HepG2 (cell line): ENCODE measurements around the gene NKX6-2. TPM values are rescaled to one million over a fixed set of nuclear protein-coding genes. Genes with fewer than 3 reads are reported as not detected.

Source experiments
- ATAC-seq: fragments of 200-7000 bp; cut with Tn5 transposase; 3 replicates; pipeline ENCODE4 v1.9.1; 2020; ENCODE audit warnings: mild to moderate bottlenecking, moderate library complexity
- BruUV-seq: library from RNA; stranded (reverse); fragments of 400-500 nt; replicated peaks from 2 replicates; lab custom pipeline; 2021; lab: Mats Ljungman, UMichigan
- CTCF ChIA-PET: fragments of 300-600 bp; formaldehyde crosslinking; extraction: SDS; loops from one replicate; lab custom pipeline; 2021; ENCODE audit warnings: low total read pairs, inconsistent platforms, low intra/inter-chr PET ratio; lab: Yijun Ruan, JAX
- POLR2A ChIA-PET: fragments of 350-600 bp; sonication (Branson Sonifier 250); formaldehyde crosslinking; loops from one replicate; lab custom pipeline; 2020; ENCODE audit warnings: antibody characterized with exemption, inconsistent platforms; lab: Yijun Ruan, JAX
- DNase-seq: peaks from one replicate; pipeline ENCODE4 v3.0.0-alpha.2; 2015; ENCODE audit warnings: low spot score
- FAIRE-seq: peaks from 3 replicates; lab custom pipeline; 2011; peaks lifted over from hg19 to GRCh38; lab: Jason Lieb, UNC
- H2AFZ ChIP-seq: one replicate; pipeline ENCODE4 v1.6.1; 2011; ENCODE audit warnings: low read length, inconsistent platforms
- H3K27ac ChIP-seq: fragments of 300-600 bp; 3 replicates; pipeline ENCODE4 v1.8.0; 2011; ENCODE audit warnings: mixed run types, mild to moderate bottlenecking, mixed read lengths, low read length, inconsistent platforms; ENCODE audit not compliant: insufficient read depth; ENCODE audit errors: extremely low read length
- H3K27me3 ChIP-seq, 2 experiments: fragments of 200-600 bp in 1 of 2; 2 replicates in 1 of 2; 3 replicates in 1 of 2; pipeline versions ENCODE4 v1.6.0 to v1.8.0; 2011; ENCODE audit warnings: low read length in 2 of 2, mild to moderate bottlenecking in 2 of 2, moderate library complexity in 2 of 2, inconsistent platforms in 1 of 2; ENCODE audit not compliant: insufficient read depth in 2 of 2, control insufficient read depth in 1 of 2
- H3K36me3 ChIP-seq, 2 experiments: fragments of 200-600 bp in 1 of 2; replicated peaks in 1 of 2; 2 replicates in 1 of 2; 3 replicates in 1 of 2; pipeline versions ENCODE4 v1.5.1 to v1.8.0; 2011; ENCODE audit warnings: low read length in 2 of 2, inconsistent platforms in 1 of 2; ENCODE audit not compliant: insufficient read depth in 2 of 2, control insufficient read depth in 1 of 2
- H3K4me1 ChIP-seq: 2 replicates; pipeline ENCODE4 v1.5.1; 2012; ENCODE audit warnings: low read length, inconsistent platforms; ENCODE audit not compliant: insufficient read depth
- H3K4me2 ChIP-seq: 2 replicates; pipeline ENCODE4 v1.6.0; 2011; ENCODE audit warnings: low read depth, low read length, inconsistent platforms
- H3K4me3 ChIP-seq, 3 experiments: fragments of 200-600 bp in 1 of 3; sonication (generic), shearing (Covaris generic) in 1 of 3; replicated peaks in 1 of 3; 2 replicates each; pipeline ENCODE4 v1.5.1; 2011 to 2016; ENCODE audit warnings: low read length in 3 of 3, inconsistent platforms in 2 of 3, low read depth in 2 of 3, mild to moderate bottlenecking in 2 of 3, control low read depth in 1 of 3, mixed read lengths in 1 of 3; ENCODE audit not compliant: insufficient read depth in 1 of 3
- H3K79me2 ChIP-seq: one replicate; pipeline ENCODE4 v1.6.1; 2011; ENCODE audit warnings: low read length, inconsistent platforms; ENCODE audit not compliant: insufficient read depth
- H3K9ac ChIP-seq: 2 replicates; pipeline ENCODE4 v1.6.0; 2011; ENCODE audit warnings: mild to moderate bottlenecking, low read depth, low read length, inconsistent platforms; ENCODE audit not compliant: insufficient read depth
- H3K9me3 ChIP-seq: 2 replicates; pipeline ENCODE4 v1.5.1; 2012; ENCODE audit warnings: mild to moderate bottlenecking, low read length
- H4K20me1 ChIP-seq: 2 replicates; pipeline ENCODE4 v1.6.0; 2011; ENCODE audit warnings: inconsistent platforms, mild to moderate bottlenecking, low read length, moderate library complexity; ENCODE audit not compliant: insufficient read depth
- ASH2L ChIP-seq: fragments of 300-600, 200-600 bp; sonication (generic); IDR thresholded peaks from 2 replicates; pipeline ENCODE4 v1.7.0; 2017; ENCODE audit warnings: low read depth, mild to moderate bottlenecking, moderate library complexity, mixed read lengths, low read length; ENCODE audit not compliant: insufficient read length
- DPF2 ChIP-seq: sonication (generic); formaldehyde crosslinking; IDR thresholded peaks from 2 replicates; pipeline ENCODE4 v1.4.0; 2020; ENCODE audit warnings: mild to moderate bottlenecking, low read depth, missing genetic modification reagents, borderline replicate concordance
- FOSL1 ChIP-seq: sonication (generic); formaldehyde crosslinking; IDR thresholded peaks from 2 replicates; pipeline ENCODE4 v1.9.0; 2021; ENCODE audit warnings: missing genetic modification reagents, borderline replicate concordance
- GATAD1 ChIP-seq: IDR thresholded peaks from 2 replicates; pipeline ENCODE4 v1.6.1; 2016; ENCODE audit warnings: missing genetic modification reagents, missing compliant biosample characterization
- MLXIP ChIP-seq: sonication (generic); formaldehyde crosslinking; IDR thresholded peaks from 2 replicates; pipeline ENCODE4 v1.9.0; 2021; ENCODE audit warnings: missing genetic modification reagents, borderline replicate concordance
- RNF219 ChIP-seq: sonication (generic); formaldehyde crosslinking; IDR thresholded peaks from 2 replicates; pipeline ENCODE4 v1.5.0; 2020; ENCODE audit warnings: mild to moderate bottlenecking, missing genetic modification reagents
- SRF ChIP-seq: IDR thresholded peaks from 2 replicates; pipeline ENCODE4 v1.6.1; 2011; ENCODE audit warnings: mild to moderate bottlenecking, low read depth, low read length, moderate library complexity
- ZBED4 ChIP-seq: sonication (generic); formaldehyde crosslinking; IDR thresholded peaks from 2 replicates; pipeline ENCODE4 v1.4.0; 2020; ENCODE audit warnings: missing genetic modification reagents, borderline replicate concordance
- ZNF33A ChIP-seq: sonication (generic); formaldehyde crosslinking; IDR thresholded peaks from 2 replicates; pipeline ENCODE4 v1.5.1; 2020; ENCODE audit warnings: missing genetic modification reagents, mild to moderate bottlenecking, moderate library complexity, borderline replicate concordance
- ZNF556 ChIP-seq: sonication (generic); formaldehyde crosslinking; IDR thresholded peaks from 2 replicates; pipeline ENCODE4 v1.4.0; 2020; ENCODE audit warnings: mild to moderate bottlenecking, missing genetic modification reagents, borderline replicate concordance
- ZNF678 ChIP-seq: sonication (generic); formaldehyde crosslinking; IDR thresholded peaks from 2 replicates; pipeline ENCODE4 v1.4.0; 2020; ENCODE audit warnings: mild to moderate bottlenecking, missing genetic modification reagents
- WGBS: methylation state at CpG from one replicate; pipeline ENCODE4 v1.1.6; 2017; ENCODE audit warnings: low lambda C conversion rate; 5-methylcytosine and 5-hydroxymethylcytosine counted together
- in situ Hi-C: cut with HindIII; loops from 2 replicates; pipeline ENCODE4 v1.10.0; 2017; ENCODE audit warnings: low pct_unique_long_range_greater_than_20kb; ENCODE audit not compliant: extremely low pct_ligation_motif_present
- intact Hi-C: fragments of 100-400 bp; cut with micrococcal nuclease; formaldehyde crosslinking; loops from one replicate; pipeline ENCODE4 v1.10.0; 2022; ENCODE audit not compliant: unreplicated experiment
- polyA plus RNA-seq, 8 experiments: library from polyadenylated mRNA; depleted of rRNA in 3 of 8; stranded (reverse) in 7 of 8; unstranded in 1 of 8; fragments of >200 nt; fragmentation: Illumina TruSeq in 4 of 8; extraction: Trizol in 4 of 8; gene quantifications; 2 replicates each; pipeline versions ENCODE4 v1.2.1 to v1.2.3, GENCODE V29; 2011 to 2016; ENCODE audit warnings: low read depth in 4 of 8, missing spikeins in 1 of 8, mixed read lengths in 1 of 8; ENCODE audit not compliant: insufficient read depth in 1 of 8
- total RNA-seq, 5 experiments: library from RNA; depleted of rRNA; stranded (reverse); fragments of >200 nt; fragmentation: Illumina TruSeq; extraction: Trizol; gene quantifications; 2 replicates each; pipeline ENCODE4 v1.2.3, GENCODE V29; 2016; ENCODE audit warnings: low read depth in 1 of 5

Gene NKX6-2
- total and polyA plus RNA-seq, 2 of the 13 experiments (the other 11 are each of a cell fraction or from before 2014, with no cell fraction given) = not detected

GRCh38 chr10:132798403-132798802, 12.5 kb upstream of the NKX6-2 start:
- in situ Hi-C loops = no loop called here
- intact Hi-C loops = no loop called here
- peaks cover 7 to 43% of the 10 kb centered on the region in 2 experiments for H3K27me3 ChIP-seq
- no peak for TF ChIP-seq ZNF33A (CRISPR knock-in tag)
- TF ChIP-seq DPF2 (CRISPR knock-in tag) = no peak
- TF ChIP-seq GATAD1 (CRISPR knock-in tag) = no peak
- TF ChIP-seq FOSL1 (CRISPR knock-in tag) = no peak
- TF ChIP-seq RNF219 (CRISPR knock-in tag) = no peak
- no peak for TF ChIP-seq ZBED4 (CRISPR knock-in tag)
- no peak for TF ChIP-seq MLXIP (CRISPR knock-in tag)
- no peak for TF ChIP-seq ASH2L
- no peak for TF ChIP-seq SRF
- no peak for TF ChIP-seq ZNF556 (CRISPR knock-in tag)
- no peak for TF ChIP-seq ZNF678
- TF ChIP-seq, all 625 proteins: peak for 0
- Histone ChIP-seq H3K27ac (no peak overlapping the region), H3K79me2 (no peaks in the 10 kb centered on the region), H4K20me1 (no peaks in the 10 kb centered on the region), H2AFZ (no peak overlapping the region), H3K4me3 (no peak overlapping the region), H3K4me1 (no peaks in the 10 kb centered on the region), H3K9ac (no peak overlapping the region), H3K9me3 (no peaks in the 10 kb centered on the region), H3K36me3 (no peaks in the 10 kb centered on the region), H3K4me2 (no peak overlapping the region)
- POLR2A ChIA-PET = no interaction called here
- CTCF ChIA-PET = no interaction called here
- ATAC-seq (no peak), DNase-seq (no peak), FAIRE-seq (no peak)
- no CpG with 5 or more reads among the region's 21 CpGs for WGBS
- BruUV-seq = no TSS peak
